BJ (cell line): Measurements from ENCODE around the gene HLA-F. TPM values are rescaled to one million over a fixed set of nuclear protein-coding genes. Genes with fewer than 3 reads are reported as not detected.

Experiments used
- CTCF ChIA-PET: fragments of 350-600 bp; formaldehyde crosslinking; extraction: SDS; loops from one replicate; lab custom pipeline; 2021; ENCODE audit warnings: antibody characterized with exemption, inconsistent platforms; lab: Yijun Ruan, JAX
- POLR2A ChIA-PET: fragments of 300-600 bp; sonication (Branson Sonifier 250); formaldehyde crosslinking; extraction: SDS; loops from one replicate; lab custom pipeline; 2021; ENCODE audit warnings: antibody characterized with exemption; lab: Charles Lee
- DNase-seq: peaks from one replicate; pipeline ENCODE4 v3.0.0-alpha.2; 2011; ENCODE audit warnings: low read depth
- H3K27me3 ChIP-seq: 2 replicates; pipeline ENCODE4 v1.6.0; 2011; ENCODE audit warnings: low read length; ENCODE audit not compliant: control insufficient read depth, insufficient read depth
- H3K36me3 ChIP-seq: 2 replicates; pipeline ENCODE4 v1.5.1; 2011; ENCODE audit warnings: low read length; ENCODE audit not compliant: control insufficient read depth, insufficient read depth
- H3K4me3 ChIP-seq: 2 replicates; pipeline ENCODE4 v1.5.1; 2011; ENCODE audit warnings: low read depth, mild to moderate bottlenecking, control low read depth, low read length
- CTCF ChIP-seq: IDR thresholded peaks from 2 replicates; pipeline ENCODE4 v1.5.1; 2011; ENCODE audit warnings: low read depth, mild to moderate bottlenecking, control low read depth, inconsistent platforms, low read length, moderate library complexity; ENCODE audit not compliant: insufficient read depth
- polyA plus RNA-seq: library from polyadenylated mRNA; depleted of rRNA; stranded (reverse); fragments of >200 nt; gene quantifications from 2 replicates; pipeline ENCODE4 v1.2.3, GENCODE V29; 2011

The HLA-F gene
- polyA plus RNA-seq, 1 experiment: 30.7 TPM

- CTCF ChIA-PET: no interaction called here
- TF ChIP-seq CTCF: no peak
- Histone ChIP-seq H3K27me3 (no peaks in the 10 kb centered on the region), H3K36me3 (no peaks in the 10 kb centered on the region), H3K4me3 (no peak overlapping the region)
- DNase-seq: no peak
- POLR2A ChIA-PET: no interaction called here
Measured at GRCh38 chr6:29679962-29680361, 43.3 kb upstream of the HLA-F start.

- no peaks in the 10 kb centered on the region; the same call in 1 of the 2 replicates for H3K27me3 ChIP-seq
- DNase-seq: no peak
- TF ChIP-seq CTCF: no peak
- no peaks in the 10 kb centered on the region for H3K36me3 ChIP-seq
- no peak overlapping the region for H3K4me3 ChIP-seq
- CTCF ChIA-PET: no interaction called here
- POLR2A ChIA-PET: no interaction called here
Measured at GRCh38 chr6:29680416-29680815, 42.8 kb upstream of the HLA-F start.

DNA sequence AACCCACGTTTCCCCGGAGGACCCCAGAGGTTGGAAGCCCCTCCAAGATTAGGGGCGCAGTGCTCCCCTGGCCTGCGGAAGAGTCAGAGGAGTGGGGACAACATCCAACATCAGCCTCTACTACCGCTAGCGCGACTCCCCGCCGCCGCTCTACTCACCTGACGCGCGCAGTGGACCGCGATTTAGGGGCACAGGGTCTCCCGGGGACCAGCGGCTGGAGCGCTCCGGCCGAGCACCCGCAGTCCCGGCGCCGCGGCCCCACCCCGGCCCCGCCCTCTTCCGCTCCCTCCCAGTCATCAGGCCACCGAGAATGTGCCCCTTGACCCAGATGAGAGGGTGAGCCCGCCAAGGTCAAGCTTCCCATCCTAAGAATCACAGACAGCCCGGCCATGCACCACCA, 42.3 kb upstream of the HLA-F start, which contains the start of gene ZFP57:
ZFP57 (minus strand) TSS at position 249 of the 400 bp plus-strand sequence. CDS start 4,149 bp downstream, outside the sequence.
- TF ChIP-seq CTCF: no peak
- no peak for DNase-seq
- H3K36me3 ChIP-seq: no peaks in the 10 kb centered on the region
- no peaks in the 10 kb centered on the region; the same call in 1 of the 2 replicates for H3K27me3 ChIP-seq
- CTCF ChIA-PET: no interaction called here
- POLR2A ChIA-PET: no interaction called here
- peak within 1 kb of the TSS; percentile 11 for H3K4me3 ChIP-seq

DNA sequence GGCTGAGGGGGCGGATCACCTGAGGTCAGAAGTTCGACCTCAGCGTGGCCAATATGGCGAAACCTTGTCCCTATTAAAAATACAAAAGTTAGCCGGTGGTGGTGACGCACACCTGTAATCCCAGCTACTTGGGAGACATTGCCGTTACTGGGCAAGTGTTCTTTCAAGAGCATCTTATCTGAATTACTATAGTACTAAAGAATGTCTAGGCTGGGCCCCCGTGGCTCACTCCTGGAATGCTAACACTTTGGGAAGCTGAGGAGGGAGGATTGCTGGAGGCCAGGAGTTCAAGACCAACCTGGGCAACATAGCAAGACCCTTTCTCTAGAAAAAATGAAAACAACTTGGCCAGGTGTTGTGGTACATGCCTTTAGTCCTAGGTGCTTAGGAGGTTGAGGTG, 41.4 kb upstream of the HLA-F start:
- CTCF ChIA-PET: interaction anchor here (1.0 kb wide), 1 partner anchor 14 kb away, joined by 3 read pairs; no protein-coding TSS in a partner anchor
- no peaks in the 10 kb centered on the region; the same call in 1 of the 2 replicates for H3K27me3 ChIP-seq
- no peak for TF ChIP-seq CTCF
- no peak overlapping the region for H3K4me3 ChIP-seq
- no peak for DNase-seq
- no peaks in the 10 kb centered on the region for H3K36me3 ChIP-seq
- POLR2A ChIA-PET: no interaction called here

GRCh38 chr6:29685718-29686326, 37.4 kb upstream of the HLA-F start:
- Histone ChIP-seq H3K4me3 (no peak overlapping the region), H3K27me3 (no peaks in the 10 kb centered on the region; the same call in 1 of the 2 replicates), H3K36me3 (no peaks in the 10 kb centered on the region)
- POLR2A ChIA-PET: no interaction called here
- no peak for TF ChIP-seq CTCF
- DNase-seq: no peak
- CTCF ChIA-PET: interaction anchor here (2.1 to 2.4 kb wide), 2 partner anchors 32 to 35 kb away, joined by 8 to 9 read pairs; no protein-coding TSS in a partner anchor
